Stimulated activated CD8-positive, alpha-beta memory T cell treated with anti-CD3 and anti-CD28 coated beads, Interleukin-2, amount 100 ng/mL, for 1 hour (primary cell): ENCODE results near the gene CCNDBP1.
"Not testable (repeated sequence)": the region's sequence is repeated elsewhere in the genome, so short reads cannot be mapped to it uniquely, and the experiment has no call there.

Source experiments
- DNase-seq, 2 donors: peaks; one replicate each; pipeline ENCODE4 v3.0.0-alpha.2; 2020; ENCODE audit warnings: low read depth in 2 of 2

CCNDBP1 gene

DNA sequence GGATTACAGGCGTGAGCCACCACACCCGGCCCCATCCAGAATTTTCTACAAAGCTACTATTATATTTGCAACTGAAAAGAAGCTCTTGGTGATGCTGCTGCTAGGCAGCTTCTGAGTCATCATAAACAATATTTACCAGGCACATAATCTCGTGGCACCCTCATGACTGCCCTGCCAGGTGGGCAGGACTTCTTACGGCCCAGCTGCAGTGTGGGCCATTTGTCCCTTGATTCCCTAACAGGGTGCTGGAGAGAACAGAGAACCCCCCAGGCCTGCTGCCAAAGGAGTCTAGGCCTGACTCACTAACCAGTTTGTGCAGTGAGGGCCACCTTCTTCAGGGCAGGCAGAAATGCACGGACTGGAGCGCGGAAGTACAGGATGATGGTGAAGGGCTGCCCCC lies 30.8 kb downstream of the CCNDBP1 start:
- DNase-seq: no peak

DNA sequence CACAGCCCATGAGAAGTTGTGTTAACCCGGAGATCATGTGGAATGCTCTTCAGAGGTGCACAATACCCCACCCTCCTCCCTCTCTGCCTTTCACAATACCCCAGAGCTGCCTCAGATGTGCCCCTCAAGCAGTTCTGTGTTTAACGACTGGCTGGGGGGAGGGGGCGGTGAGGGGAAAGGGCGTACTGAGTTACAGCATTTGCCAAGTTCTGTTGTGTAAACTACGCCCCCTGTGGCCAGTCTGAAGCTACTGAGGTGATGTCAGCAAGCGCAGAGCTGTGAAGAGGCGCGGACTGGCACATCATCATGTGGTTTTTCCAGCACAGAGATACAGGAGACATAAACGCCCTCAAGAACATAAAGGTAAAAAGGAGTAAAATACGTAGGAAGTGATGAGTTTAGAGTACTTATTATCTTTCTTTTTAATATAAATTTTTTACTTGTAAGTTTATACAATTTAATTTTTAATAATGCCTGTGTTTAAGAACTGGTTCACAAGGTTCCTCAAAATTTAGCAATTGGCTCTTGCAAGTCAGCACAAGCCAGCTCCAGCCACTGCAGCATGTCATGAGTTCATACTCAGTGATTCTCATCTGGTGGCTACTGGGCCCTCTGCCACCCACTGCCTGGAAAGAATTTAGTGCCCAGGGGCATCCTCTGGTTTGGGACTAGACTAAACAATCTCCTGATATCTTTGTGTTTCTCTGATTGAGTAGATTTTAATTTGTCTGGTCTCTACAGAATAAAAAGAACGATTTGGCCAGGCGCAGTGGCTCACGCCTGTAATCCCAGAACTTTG lies 33.9 kb downstream of the CCNDBP1 start:
- no peak for DNase-seq

DNA sequence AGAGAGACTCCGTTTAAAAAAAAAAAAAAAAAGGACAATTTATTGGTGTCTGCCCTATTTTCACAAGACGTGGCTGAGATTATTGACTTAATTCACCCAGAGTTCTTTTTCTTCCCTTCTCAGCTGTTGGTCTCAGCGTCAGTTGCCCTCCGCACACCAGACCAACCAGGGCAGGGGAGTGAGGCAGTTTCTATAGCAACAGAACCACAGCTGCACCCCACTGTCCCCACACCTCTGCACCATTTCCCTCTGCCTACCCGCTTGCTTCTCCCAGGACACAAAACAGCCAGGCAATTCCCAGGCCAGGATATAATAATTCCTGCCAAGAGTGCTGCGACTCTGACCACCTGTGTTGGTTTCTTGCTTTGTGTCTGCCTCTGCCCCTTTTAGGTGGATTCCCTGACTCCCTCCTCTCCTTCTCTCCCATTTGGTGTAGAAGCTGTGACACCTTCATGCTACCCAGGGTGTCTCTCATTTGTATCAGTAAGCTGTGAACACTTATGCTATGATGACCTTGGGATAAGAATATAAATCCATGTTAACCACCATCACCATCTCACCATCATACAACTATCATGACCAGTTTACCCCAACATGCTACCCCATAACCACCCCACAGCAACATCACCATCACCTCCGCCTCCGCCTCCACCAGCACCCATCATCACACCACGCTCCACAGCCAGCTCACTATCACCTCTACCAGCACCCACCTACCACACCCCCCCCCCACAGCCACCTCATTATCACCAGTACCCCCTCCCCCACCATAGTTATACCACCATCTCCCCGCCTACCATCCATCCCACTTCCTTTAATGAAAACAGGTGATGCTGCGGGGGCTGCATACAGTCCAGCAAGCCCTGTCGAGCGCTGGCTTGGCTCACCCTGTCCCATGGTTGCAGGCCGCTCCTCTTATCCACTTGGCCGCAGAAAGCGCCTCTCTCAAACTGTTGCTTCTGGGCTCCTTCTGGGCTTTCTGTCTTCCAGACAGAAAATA lies 35.0 kb downstream of the CCNDBP1 start:
- DNase-seq: no peak

DNA sequence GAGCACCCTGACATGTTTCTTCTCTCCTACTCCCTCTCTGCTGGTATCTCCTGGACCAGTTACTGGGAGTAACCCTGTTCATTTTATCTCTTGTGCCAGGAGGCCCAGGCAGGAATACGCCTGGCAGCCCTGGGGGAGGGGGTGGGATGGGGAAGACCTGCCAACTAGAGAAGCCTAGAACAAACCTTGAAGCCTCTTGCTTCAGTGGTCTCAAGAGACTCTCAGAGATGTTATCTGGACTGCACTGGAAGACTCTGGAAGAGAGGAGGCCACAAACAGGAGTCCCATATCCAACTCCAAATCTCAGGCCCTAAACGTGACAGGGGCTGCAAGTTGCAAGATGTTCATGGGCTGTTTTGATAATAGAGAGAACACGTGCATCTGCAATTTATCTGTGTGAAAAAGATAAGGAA lies 35.8 kb downstream of the CCNDBP1 start, which contains the start of gene EPB42:
EPB42 (minus strand) TSS at position 28 of the 413 bp plus-strand sequence. CDS start 193 bp downstream, outside the sequence.
- no peak for DNase-seq

DNA sequence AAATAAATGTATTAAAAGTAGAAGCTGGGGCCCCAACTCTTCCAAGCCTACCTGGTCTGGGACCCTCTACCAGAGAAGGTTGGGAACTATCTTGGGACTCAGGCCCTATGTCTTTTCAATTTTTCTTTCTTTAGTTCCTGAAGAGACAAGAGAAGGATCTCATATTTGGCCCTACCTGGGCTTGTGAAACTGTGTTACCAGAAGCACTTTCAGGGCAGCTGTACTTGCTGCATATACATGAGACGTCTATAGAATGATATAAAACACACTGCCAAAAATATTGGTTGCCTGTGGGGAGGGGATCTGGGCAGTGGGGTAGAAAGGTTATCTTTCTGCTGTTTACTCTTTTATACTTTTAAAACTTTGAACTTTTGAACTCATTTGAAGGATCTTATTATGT lies 36.2 kb downstream of the CCNDBP1 start:
- no peak for DNase-seq

DNA sequence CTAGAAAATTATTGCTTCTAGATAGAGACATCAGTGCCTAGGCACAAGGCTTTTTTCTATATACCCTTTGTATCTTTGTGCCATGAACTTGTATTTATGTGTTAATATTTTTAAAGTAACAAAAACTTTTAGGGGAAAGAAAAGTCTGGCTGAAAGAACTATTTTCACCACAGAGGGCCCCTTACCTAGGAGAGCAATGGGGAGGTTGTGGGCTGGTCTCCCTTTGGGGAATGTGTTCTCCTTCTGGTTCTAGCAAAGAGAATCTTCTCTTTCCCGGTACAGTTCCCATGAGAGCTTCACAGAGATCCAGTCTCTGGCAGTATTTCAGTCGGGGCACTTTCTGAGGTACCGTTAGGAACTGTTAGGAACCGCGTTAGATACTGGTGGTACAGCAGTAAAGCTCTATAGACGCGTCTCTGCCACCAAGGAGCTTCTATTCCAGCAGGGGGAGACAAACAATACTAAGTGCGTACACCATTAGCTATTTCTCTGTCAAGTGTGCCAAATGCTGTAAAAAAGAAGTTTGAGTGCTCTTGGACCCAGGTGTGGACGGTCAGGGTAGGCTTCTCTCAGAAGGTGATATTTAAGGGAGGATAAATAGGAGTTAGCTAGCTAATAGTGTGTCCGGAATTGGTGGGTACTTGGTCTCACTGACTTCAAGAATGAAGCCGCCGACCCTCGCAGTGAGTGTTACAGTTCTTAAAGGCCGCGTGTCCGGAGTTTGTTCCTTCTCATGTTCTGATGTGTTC lies 40.2 kb downstream of the CCNDBP1 start:
- no peak for DNase-seq

DNA sequence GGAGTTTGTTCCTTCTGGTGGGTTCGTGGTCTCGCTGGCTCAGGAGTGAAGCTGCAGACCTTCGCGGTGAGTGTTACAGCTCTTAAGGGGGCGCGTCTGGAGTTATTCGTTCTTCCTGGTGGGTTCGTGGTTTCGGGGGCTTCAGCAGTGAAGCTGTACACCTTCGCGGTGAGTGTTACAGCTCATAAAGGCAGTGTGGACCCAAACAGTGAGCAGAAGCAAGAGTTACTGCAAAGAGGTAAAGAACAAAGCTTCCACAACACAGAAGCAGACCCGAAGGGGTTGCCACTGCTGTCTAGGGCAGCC lies 40.7 kb downstream of the CCNDBP1 start:
- DNase-seq: not testable (repeated sequence)

DNA sequence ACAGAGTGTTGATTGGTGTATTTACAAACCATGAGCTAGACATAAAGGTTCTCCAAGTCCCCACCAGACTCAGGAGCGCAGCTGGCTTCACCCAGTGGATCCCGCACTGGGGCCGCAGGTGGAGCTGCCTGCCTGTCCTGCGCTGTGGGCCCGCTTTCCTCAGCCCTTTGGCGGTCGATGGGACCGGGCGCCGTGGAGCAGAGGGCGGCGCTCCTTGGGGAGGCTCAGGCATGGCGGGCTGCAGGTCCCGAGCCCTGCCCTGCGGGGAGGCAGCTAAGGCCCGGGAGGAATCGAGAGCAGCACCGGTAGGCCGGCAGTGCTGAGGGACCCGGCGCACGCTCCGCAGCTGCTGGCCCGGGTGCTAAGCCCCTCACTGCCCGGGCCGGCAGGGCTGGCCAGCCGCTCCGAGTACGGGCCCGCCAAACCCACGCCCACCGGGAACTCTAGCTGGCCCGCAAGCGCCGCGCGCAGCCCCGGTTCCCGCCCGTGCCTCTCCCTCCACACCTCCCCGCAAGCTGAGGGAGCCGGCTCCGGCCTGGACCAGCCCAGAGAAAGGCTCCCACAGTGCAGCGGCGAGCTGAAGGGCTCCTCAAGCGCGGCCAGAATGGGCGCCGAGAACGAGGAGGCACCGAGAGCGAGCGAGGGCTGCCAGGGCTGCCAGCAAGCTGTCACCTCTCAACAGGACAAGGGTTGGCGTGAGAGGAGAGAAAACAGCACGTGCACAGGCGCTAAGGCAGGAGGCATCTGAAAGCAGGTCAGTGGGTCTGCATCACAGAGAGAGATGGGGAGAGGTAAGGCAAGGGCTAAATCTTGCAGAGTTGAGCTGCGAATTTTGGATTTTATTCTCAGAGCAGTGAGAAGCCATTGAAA lies 41.5 kb downstream of the CCNDBP1 start:
- no peak for DNase-seq

DNA sequence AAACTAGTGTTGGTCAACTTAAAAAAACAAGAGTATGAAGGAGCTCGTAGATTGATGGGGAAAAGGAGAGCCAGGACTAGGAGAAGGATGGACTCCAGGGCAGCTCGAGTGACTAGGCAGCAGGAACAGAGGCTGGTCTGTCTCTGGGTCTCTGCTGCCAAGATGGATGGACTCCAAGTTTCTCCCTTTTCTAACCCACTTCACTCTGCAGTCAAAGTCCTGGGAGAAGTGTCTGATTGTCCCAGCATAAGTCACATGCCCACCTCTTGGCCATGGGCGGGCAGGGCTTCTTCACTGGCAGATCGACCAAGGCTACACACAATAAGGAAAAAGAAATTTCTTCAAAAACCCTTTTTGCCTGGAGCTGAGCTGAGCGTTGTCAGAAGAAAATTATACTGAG lies 44.8 kb downstream of the CCNDBP1 start:
- no peak for DNase-seq

DNA sequence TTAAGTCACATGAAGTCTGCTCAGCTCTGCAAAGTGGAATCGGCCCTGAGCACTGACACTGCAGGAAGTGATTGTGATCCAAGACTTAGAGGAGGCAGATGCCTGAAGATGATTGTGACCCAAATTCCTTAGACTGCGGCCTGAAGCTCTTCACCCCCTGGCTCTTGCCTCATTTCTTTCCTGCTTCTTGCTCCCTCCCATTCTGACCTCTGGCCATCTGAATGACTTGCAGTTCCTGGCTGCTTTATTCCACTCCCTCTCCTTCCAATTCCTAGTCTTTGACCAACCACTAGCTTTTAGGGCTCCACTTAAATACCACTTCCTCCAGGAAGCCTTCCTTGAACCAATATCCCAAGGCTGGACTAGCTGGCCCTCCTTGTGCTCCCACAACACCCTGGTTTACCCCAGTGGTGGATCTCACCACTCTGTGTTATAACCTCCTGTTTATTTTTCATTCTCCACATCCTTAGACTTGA lies 45.5 kb downstream of the CCNDBP1 start:
- no peak for DNase-seq

DNA sequence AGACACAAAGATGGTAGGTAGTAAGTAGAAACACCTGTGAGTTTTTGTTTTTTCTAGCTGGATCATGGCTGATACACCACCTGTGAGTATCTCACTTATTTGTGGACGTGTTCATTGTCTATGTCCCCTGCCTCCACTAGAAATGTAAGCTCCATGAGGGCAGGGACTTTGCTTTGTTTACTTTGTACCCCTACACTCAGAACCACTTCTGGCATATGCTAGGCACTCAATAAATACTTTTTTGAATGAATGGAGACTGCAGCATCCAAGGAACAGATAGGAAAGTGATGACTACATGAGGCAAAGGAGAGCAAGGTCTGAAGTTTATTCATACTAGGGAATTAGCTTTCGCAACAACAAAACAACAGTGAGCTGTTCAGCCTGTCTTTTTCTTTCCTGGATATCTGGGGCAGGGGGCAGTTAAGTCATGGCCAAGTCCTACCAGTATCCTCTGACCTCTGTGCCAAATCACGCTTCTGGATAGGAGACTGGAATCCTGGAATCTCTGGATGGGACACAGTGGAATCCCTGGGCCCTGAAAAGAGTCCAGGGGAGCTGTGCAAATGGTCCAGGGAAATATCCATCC lies 47.2 kb downstream of the CCNDBP1 start:
- no peak for DNase-seq

DNA sequence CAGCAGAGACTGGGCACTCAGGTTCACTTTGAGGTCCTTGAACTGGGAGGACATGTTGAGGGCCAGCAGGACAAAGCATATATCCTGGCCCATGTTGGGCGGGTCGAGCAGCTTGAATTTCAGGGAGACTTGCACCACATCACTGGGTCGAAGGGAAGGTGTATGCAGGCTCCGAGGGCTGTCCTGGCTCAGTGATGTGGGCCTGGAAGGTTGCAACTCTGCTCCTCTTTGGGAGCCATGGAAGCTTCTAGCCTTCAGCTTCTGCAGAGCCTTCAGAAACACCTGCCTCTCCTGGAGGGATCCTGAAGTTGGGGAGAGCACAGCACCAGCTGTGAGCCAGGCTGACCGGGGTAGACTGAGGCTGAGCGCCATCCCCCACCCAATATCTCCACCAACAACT lies 50.3 kb downstream of the CCNDBP1 start:
- DNase-seq: no peak

DNA sequence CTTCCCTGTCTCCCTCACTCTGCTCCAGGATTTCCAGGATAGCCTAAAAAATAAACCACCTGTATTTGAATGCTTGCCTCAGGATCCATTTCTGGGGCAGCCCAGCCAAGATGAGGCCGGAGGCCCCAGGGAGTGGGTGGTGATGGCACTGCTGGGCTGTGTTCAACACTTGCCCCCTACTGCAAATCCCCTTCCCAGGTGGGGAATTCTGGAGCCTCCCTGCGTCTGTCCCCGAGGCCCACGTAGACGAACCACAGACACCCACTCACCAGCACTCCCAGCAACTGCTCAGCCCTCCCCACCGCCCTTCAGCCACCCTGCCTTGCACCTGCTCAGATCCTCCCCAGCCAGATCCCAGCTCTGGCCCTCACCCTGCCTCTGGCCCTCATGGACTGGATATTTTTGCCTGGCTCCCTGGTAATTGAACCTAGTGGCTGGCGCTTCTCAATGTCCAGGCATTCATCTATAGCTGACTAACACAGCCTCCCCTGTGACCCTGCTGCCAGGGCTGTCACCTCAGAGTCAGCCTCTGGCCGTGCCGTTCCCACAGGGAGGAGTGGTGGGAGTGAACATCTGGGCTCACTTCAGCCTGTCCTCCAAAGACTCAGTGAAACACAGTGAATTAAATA lies 52.8 kb downstream of the CCNDBP1 start:
- no peak for DNase-seq

DNA sequence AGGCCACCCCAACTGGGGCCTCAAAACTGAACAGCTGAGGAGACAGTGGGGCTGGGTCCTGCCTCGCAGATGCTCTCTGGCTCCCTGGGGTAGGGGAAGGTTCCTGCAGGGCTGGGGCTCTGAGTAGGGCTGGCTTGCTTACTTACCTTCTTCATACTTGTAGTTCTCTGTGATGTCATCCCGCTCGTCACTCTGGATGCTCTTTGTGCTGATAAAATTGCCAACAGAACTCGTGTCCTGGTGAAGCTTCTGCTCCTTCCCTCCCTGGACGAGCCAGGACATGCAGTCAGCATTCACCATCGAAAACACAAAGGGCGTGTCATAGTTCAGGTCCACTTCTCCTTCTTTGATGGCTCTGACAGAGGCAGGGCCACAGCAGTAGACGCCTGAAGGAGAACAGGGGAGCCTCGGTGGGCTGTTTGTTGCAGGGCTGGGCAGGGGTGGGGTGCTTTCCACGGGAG lies 53.5 kb downstream of the CCNDBP1 start:
- no peak for DNase-seq

DNA sequence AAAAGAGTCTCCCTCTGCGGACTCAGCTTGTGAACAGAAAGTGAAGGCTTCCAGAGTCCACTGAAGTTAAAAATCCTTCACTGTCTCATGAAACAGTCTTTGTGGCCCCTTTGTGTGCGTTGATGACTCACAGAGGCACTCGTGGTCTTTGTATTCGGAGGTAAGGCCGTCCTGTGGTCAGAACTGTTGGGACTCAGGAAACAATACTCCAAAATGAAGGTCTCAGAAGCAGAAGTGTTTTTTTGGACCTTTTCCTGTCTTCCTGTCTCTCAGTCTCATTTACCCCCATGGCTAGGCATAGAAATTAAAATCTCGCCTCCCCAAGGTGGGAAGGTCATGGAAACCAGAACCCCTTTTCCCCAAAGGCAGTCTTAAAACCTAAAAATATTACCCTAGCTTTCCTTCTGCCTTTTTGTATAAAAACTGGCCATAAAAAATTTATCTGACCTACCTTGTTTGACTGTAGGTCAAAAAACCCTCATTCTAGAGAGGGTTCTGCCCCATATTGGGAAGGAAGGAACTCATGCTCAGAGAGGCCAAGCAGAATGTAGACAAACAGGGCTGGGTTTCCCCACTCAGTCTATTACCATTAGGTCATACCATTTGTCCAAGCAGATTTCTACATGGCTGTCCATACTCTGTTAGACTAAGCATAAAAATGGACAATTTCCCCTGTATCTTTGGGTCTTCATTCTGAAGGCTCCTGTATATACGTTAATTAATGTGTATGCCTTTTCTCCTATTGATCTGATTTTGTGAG lies 54.7 kb downstream of the CCNDBP1 start:
- no peak for DNase-seq

DNA sequence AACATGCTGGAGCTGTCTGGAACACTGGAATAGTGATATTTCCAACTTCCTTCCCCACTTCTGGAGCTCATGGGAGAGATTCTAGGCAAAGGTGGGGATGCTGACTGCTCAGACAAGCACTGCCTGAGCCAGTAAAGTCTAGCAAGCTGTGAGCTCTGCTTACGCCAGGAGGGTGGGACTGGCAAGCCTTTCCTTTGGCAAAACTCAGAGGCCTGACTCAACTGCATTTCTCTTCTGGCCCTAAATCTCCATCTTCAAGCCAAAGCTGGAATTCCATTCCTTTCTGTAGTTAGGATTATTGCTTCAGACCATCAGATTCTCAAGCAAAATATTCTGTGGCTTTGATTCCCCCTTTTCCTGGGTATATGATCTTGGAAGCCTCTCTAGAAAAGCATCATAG lies 55.9 kb downstream of the CCNDBP1 start:
- no peak for DNase-seq

DNA sequence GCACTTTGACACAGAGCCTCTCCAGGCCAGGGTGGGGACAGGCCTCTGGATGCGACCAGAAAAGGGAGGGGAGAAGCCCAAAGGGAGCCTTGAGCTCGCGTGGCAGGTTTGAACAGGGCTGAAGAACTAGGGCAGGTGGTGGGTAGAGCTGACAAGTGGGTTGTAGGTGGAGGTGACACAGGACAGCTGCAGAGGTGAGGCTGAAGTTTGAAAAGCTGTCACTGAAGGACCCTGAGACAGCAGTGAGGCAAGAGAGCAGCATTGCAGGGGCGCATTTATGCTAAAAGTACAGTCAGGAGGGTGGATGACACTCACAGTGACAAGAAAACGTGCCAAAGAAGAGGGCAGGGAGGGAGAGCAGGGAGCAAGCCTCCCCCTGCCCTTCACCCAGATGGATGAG lies 57.4 kb downstream of the CCNDBP1 start:
- no peak for DNase-seq

DNA sequence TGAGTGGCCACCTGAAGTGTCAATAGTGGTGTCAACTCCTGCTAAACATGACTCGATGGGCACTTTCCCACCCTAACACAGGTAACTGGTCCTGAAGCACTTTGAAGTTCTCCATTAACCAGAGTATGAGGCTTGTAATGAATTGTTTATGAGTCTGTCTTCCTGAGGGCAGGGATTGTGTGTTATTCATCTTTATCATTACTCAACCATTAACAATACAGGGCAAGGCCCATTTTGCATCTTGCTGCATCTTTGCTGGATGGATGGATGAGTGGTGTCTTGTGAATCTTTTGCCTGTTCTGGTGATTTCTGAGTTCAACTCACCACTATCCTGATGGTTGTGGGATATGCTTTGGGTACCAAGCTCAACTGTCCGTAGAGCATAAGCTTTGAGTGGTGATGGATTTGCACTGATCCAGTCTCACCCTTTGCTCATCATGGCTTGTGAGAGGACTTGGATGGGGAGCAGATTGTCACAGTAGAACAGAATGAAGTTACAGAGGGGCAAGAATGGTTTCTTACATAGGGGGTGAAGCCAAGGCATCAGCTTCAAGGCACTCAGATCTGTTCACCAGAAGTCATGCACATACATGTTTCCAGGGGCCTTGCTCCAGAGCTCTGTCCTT lies 57.9 kb downstream of the CCNDBP1 start:
- no peak for DNase-seq

DNA sequence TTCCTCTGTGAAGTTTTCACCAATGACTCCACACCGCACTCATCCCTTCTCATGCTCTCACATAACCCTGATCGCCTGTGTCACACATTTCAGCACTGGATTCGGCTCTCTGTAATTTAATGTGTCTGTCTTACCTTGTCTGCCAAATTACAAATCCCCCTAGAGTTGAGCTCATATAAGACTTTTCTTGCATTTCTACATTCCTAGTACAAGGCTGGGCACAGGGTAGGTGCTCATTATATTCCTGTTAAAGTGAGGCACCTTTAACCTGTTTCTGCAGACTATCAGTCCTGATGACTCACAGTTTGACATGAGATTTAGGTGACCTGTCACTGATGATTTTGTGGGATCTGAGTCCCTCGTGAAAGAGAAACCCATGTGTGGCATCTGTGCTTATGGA lies 58.9 kb downstream of the CCNDBP1 start:
- DNase-seq: no peak
